Midbrain (tissue), 1 donor: ENCODE results near the gene WAS.

Experiments used
- DNase-seq: peaks from one replicate; lab custom pipeline; 2025; lab: John Stamatoyannopoulos, UW

WAS gene

GRCh38 chrX:48711929-48712505, 28.4 kb downstream of the WAS start:
- DNase-seq = no peak

GRCh38 chrX:48713847-48714246, 30.2 kb downstream of the WAS start:
- no peak for DNase-seq

- no peak for DNase-seq
These were observed 31.0 kb downstream of the WAS start for GRCh38 chrX:48714573-48714972.

GRCh38 chrX:48715072-48715471, 31.5 kb downstream of the WAS start:
- no peak for DNase-seq

- DNase-seq = no peak
These were observed 32.4 kb downstream of the WAS start for GRCh38 chrX:48715876-48716502.

- no peak for DNase-seq
These were observed 36.4 kb downstream of the WAS start for GRCh38 chrX:48719958-48720357.

GRCh38 chrX:48720577-48721250, 37.1 kb downstream of the WAS start:
- DNase-seq = no peak

- no peak for DNase-seq
These were observed 38.3 kb downstream of the WAS start for GRCh38 chrX:48721916-48722315.

GRCh38 chrX:48726596-48726995, 43.0 kb downstream of the WAS start:
- no peak for DNase-seq

GRCh38 chrX:48728653-48729052, 45.1 kb downstream of the WAS start:
- no peak for DNase-seq

- DNase-seq = no peak
These were observed 52.7 kb downstream of the WAS start for GRCh38 chrX:48736303-48736702.

- no peak for DNase-seq
These were observed 53.2 kb downstream of the WAS start for GRCh38 chrX:48736878-48737212.

- peak; percentile 91 for DNase-seq
These were observed 53.8 kb downstream of the WAS start for GRCh38 chrX:48737213-48737938.

GRCh38 chrX:48737940-48738339, 54.3 kb downstream of the WAS start:
- DNase-seq = no peak
